HG03280 (cell line): Measurements from ENCODE around the gene CYP4F2.
"Not testable (repeated sequence)": the region's sequence is repeated elsewhere in the genome, so short reads cannot be mapped to it uniquely, and the experiment has no call there.

Experiments
- ATAC-seq: cut with Tn5 transposase; IDR thresholded peaks from one replicate; pipeline ENCODE4 v1.9.1; 2021; ENCODE audit warnings: mild to moderate bottlenecking, moderate library complexity; ENCODE audit not compliant: unreplicated experiment

Gene CYP4F2

GRCh38 chr19:15900504-15900903 lies 2.6 kb upstream of the CYP4F2 start:
- no peak for ATAC-seq

GRCh38 chr19:15900032-15900431 lies 2.2 kb upstream of the CYP4F2 start:
- not testable (repeated sequence) for ATAC-seq

- ATAC-seq, result not testable (repeated sequence)
Measured at GRCh38 chr19:15899561-15899960, 1.7 kb upstream of the CYP4F2 start.

GRCh38 chr19:15897026-15897737 lies 692 bp downstream of the CYP4F2 start:
- no peak for ATAC-seq

- ATAC-seq, result no peak
Measured at GRCh38 chr19:15895876-15896430, 1.9 kb downstream of the CYP4F2 start.

- ATAC-seq, result no peak
Measured at GRCh38 chr19:15894359-15894758, 3.5 kb downstream of the CYP4F2 start.

- ATAC-seq, result no peak
Measured at GRCh38 chr19:15893477-15893876, 4.4 kb downstream of the CYP4F2 start.

- no peak for ATAC-seq
Measured at GRCh38 chr19:15892012-15892411, 5.9 kb downstream of the CYP4F2 start.

GRCh38 chr19:15891434-15891833 lies 6.4 kb downstream of the CYP4F2 start:
- ATAC-seq, result no peak

- ATAC-seq, result not testable (repeated sequence)
Measured at GRCh38 chr19:15889339-15889738, 8.5 kb downstream of the CYP4F2 start.

GRCh38 chr19:15885919-15886318 lies 12.0 kb downstream of the CYP4F2 start:
- ATAC-seq, result no peak

GRCh38 chr19:15885167-15885566 lies 12.7 kb downstream of the CYP4F2 start:
- ATAC-seq, result no peak

- not testable (repeated sequence) for ATAC-seq
Measured at GRCh38 chr19:15883329-15883728, 14.5 kb downstream of the CYP4F2 start.

- no peak for ATAC-seq
Measured at GRCh38 chr19:15874821-15875474, 22.9 kb downstream of the CYP4F2 start.

- not testable (repeated sequence) for ATAC-seq
Measured at GRCh38 chr19:15873771-15874170, 24.1 kb downstream of the CYP4F2 start.

- ATAC-seq, result no peak
Measured at GRCh38 chr19:15871570-15871969, 26.3 kb downstream of the CYP4F2 start.

- ATAC-seq, result no peak
Measured at GRCh38 chr19:15869873-15870272, 28.0 kb downstream of the CYP4F2 start.

- no peak for ATAC-seq
Measured at GRCh38 chr19:15869109-15869555, 28.7 kb downstream of the CYP4F2 start.

- ATAC-seq, result no peak
Measured at GRCh38 chr19:15866636-15867035, 31.2 kb downstream of the CYP4F2 start.

GRCh38 chr19:15864824-15865223 lies 33.0 kb downstream of the CYP4F2 start:
- no peak for ATAC-seq

- ATAC-seq, result no peak
Measured at GRCh38 chr19:15863272-15863671, 34.6 kb downstream of the CYP4F2 start.

- ATAC-seq, result no peak
Measured at GRCh38 chr19:15862444-15862843, 35.4 kb downstream of the CYP4F2 start.
